ENCODE data around the gene MSRB1.
"Not testable (repeated sequence)": the region's sequence is repeated elsewhere in the genome, so short reads cannot be mapped to it uniquely, and the experiment has no call there.

Gene MSRB1

GRCh38 chr16:1960665-1961630, 17.9 kb upstream of the MSRB1 start:
- DNase-seq = peak; percentile 20

- peak; percentile 82 for DNase-seq
Measured at GRCh38 chr16:1959269-1960039, 16.5 kb upstream of the MSRB1 start, which contains the start of gene NDUFB10. Gene NDUFB10, plus strand, starts transcription at chr16:1959538. Its CDS starts 87 bp downstream, at chr16:1959625.

GRCh38 chr16:1958715-1959268, 15.8 kb upstream of the MSRB1 start:
- no peak for DNase-seq

GRCh38 chr16:1958143-1958491, 15.1 kb upstream of the MSRB1 start:
- not testable (repeated sequence) for DNase-seq

- DNase-seq = not testable (repeated sequence)
Measured at GRCh38 chr16:1957434-1958142, 14.6 kb upstream of the MSRB1 start.

- DNase-seq = no peak
Measured at GRCh38 chr16:1953734-1954133, 10.7 kb upstream of the MSRB1 start.

GRCh38 chr16:1950559-1950958, 7.6 kb upstream of the MSRB1 start:
- no peak for DNase-seq

GRCh38 chr16:1950047-1950446, 7.0 kb upstream of the MSRB1 start:
- DNase-seq = no peak

GRCh38 chr16:1949507-1949906, 6.5 kb upstream of the MSRB1 start:
- no peak for DNase-seq

- DNase-seq = no peak
Measured at GRCh38 chr16:1947369-1947670, 4.3 kb upstream of the MSRB1 start.

- DNase-seq = no peak
Measured at GRCh38 chr16:1946495-1947368, 3.7 kb upstream of the MSRB1 start.

- DNase-seq = no peak
Measured at GRCh38 chr16:1945559-1946391, 2.8 kb upstream of the MSRB1 start.

- no peak for DNase-seq
Measured at GRCh38 chr16:1944612-1945199, 1.7 kb upstream of the MSRB1 start.

GRCh38 chr16:1942047-1942809, 771 bp downstream of the MSRB1 start:
- no peak for DNase-seq

- DNase-seq = no peak
Measured at GRCh38 chr16:1941162-1942046, 1.6 kb downstream of the MSRB1 start.

- DNase-seq = no peak
Measured at GRCh38 chr16:1940273-1941161, 2.5 kb downstream of the MSRB1 start.

GRCh38 chr16:1939833-1940232, 3.2 kb downstream of the MSRB1 start:
- DNase-seq = not testable (repeated sequence)

- no peak for DNase-seq
Measured at GRCh38 chr16:1938910-1939309, 4.1 kb downstream of the MSRB1 start.

Measured in GOT3 (cell line).